GM21526 (cell line): Measurements from ENCODE around the gene CCL22.
"Not testable (repeated sequence)": the region's sequence is repeated elsewhere in the genome, so short reads cannot be mapped to it uniquely, and the experiment has no call there.

Source experiments
- ATAC-seq: cut with Tn5 transposase; IDR thresholded peaks from one replicate; pipeline ENCODE4 v1.9.1; 2021; ENCODE audit warnings: moderate library complexity; ENCODE audit not compliant: unreplicated experiment, low FRiP score

The CCL22 gene, protein sequence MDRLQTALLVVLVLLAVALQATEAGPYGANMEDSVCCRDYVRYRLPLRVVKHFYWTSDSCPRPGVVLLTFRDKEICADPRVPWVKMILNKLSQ

GRCh38 chr16:57358527-57359095, at the start of gene CCL22:
Gene CCL22 (plus strand): TSS chr16:57358783. CDS start chr16:57358817, 34 bp downstream.
- ATAC-seq = no peak

DNA sequence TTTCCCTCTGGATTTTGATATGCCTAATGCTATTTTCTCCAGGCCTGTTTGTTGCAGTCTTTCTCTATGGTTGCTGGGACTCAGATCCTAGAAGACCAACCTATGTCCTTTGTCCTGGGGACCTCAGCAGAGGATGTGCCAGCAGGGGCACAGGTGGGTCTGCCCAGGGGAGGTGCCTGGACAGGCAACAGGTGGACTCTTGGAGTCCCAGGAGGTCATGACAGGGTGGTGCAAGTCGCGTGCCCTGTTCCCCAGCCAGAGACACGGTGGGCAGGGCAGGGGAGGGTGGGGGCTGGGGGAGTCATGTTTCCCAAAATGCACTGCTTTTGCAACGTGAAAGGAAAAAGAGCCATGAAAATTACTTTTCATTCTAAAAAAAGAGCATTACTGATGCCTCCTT, 47.8 kb upstream of the CCL22 start:
- ATAC-seq = no peak

- ATAC-seq = no peak
Measured at GRCh38 chr16:57313509-57313908, 45.1 kb upstream of the CCL22 start.

GRCh38 chr16:57314161-57314785, 44.3 kb upstream of the CCL22 start:
- ATAC-seq = no peak

DNA sequence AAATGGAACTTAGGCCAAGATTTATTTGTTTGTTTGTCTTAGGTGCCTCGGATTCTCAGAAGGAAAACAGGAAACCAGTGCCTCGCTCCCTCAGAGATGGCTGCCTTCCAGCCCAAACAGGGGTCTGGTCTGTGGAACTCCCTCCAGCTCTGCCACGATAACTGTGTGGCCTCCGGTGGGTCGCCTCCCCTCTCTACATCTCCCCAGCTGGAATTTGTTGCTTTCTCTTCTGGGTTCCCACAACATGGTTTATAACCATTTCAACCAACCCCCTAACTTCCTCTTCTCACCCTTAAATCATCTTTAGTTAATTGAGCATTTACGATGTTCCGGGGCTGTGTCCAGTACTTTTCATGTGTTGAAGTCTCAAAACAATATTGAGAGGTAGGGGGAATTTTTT, 43.2 kb upstream of the CCL22 start:
- ATAC-seq = no peak

GRCh38 chr16:57316390-57317017, 42.1 kb upstream of the CCL22 start:
- no peak for ATAC-seq

- no peak for ATAC-seq
Measured at GRCh38 chr16:57318240-57318970, 40.2 kb upstream of the CCL22 start.

- ATAC-seq = no peak
Measured at GRCh38 chr16:57319646-57320045, 38.9 kb upstream of the CCL22 start.

DNA sequence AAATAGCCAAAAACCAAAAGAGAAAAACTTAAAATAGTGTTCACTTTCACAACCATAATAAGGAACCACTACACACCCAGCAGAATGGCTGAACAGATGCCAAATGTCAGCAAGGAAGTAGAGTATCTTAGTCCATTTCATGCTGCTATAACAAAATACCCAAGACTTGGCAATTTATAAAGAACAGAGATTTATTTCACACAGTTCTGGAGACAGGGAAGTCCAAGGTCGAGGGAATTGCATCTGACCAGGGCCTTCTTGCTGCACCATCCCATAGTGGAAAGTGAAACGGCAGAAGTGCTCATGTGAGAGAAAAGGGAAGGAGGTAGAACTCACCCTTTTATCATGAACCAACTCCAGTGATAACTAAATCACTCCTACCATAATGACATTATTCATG, 33.8 kb upstream of the CCL22 start:
- ATAC-seq = no peak

GRCh38 chr16:57325458-57325857, 33.1 kb upstream of the CCL22 start:
- ATAC-seq = no peak

GRCh38 chr16:57329718-57330327, 28.8 kb upstream of the CCL22 start:
- ATAC-seq = no peak

GRCh38 chr16:57331355-57331754, 27.2 kb upstream of the CCL22 start:
- no peak for ATAC-seq

GRCh38 chr16:57333402-57333801, 25.2 kb upstream of the CCL22 start:
- no peak for ATAC-seq

- ATAC-seq = no peak
Measured at GRCh38 chr16:57335366-57335765, 23.2 kb upstream of the CCL22 start.

DNA sequence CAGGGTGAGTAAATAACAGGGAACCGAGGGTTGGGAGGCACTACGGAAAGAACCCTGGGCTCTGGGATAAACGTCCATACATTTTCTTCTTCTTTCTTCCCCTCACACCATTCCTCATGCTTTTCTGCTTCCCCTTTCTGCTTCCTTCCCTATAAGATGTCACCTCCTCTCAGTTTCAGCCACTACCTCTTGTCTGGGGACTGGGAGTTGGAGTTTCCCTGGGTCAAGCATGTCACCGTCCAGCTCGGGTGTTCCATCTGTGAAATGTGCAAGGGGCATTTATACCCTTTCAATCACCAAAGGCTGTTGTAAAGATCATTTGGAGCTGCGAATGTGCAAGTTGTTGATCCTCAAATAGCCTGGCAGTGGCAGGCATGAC, 17.5 kb upstream of the CCL22 start:
- ATAC-seq = no peak

DNA sequence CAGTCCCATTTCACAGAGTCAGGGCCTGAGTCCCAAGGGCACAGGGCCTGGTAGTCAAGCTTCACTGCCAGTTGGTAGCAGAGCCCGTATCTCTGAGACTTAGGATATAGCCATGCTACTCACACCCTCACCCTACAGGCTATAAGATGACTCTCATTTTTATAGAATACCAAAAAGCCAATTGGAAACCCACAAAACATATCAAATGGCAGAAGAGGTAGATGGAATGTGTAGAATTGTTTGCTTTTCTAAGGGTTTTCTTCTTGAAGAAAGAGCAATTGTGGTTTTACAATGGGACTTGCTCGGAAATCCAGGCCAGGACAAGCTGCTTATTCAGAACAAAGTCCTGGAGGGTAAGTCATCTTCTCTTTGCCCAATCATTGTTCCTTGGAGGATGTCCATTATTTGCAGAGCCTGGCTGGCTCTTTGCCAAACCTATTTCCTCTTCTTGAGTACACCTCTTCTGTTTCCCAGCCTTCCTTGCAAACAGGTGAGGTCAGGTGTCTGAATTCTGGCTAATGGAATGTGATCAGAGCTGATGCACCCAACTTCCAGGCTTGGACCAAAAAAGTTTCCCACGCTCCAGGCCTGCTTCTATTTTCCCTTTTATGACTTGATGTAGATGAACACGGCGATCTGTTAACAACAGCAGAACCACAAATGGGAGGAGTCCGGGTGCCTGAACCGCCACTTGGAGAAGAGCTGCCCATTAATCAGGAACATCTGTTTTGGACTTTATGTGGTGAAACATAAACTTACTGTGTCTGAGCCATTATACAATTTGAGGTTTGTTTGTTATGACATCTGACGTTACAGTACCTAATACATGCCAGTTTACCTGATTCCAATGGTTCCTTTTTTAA, 16.9 kb upstream of the CCL22 start:
- ATAC-seq = no peak

DNA sequence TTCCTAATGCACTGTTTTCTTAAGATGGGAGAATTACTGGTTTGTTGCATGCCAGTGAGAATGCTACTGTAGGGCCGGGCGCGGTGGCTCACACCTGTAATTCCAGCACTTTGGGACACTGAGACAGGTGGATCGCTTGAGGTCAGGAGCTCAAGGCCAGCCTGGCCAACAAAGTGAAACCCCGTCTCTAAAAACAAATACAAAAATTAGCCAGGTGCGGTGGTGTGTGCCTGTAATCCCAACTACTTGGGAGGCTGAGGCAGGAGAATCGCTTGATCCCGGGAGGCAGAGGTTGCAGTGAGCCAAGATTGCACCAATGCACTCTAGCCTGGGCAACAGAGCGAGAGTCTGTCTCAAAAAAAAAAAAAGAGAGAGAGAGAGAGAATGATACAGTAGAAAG, 16.0 kb upstream of the CCL22 start:
- ATAC-seq = not testable (repeated sequence)

DNA sequence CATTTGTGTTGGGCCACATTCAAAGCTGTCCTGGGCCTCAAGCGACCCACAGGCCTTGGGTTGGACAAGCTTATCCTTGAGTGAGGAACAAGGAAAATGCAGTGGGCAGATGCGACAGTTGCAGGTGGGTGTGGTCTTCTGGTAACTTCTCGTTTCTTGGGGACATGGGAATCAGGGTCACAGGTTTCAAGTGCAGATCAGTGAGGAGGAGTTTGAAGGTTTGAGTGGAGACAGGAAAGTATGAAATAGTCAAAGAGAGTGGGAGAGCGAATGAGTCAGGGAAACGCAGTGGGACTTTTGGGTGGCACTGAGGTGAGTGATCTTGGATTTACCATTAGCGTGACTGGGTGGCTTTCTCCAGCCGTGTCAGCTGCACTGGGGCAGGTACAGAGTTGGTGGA, 15.4 kb upstream of the CCL22 start:
- no peak for ATAC-seq

- not testable (repeated sequence) for ATAC-seq
Measured at GRCh38 chr16:57344094-57344493, 14.5 kb upstream of the CCL22 start.

DNA sequence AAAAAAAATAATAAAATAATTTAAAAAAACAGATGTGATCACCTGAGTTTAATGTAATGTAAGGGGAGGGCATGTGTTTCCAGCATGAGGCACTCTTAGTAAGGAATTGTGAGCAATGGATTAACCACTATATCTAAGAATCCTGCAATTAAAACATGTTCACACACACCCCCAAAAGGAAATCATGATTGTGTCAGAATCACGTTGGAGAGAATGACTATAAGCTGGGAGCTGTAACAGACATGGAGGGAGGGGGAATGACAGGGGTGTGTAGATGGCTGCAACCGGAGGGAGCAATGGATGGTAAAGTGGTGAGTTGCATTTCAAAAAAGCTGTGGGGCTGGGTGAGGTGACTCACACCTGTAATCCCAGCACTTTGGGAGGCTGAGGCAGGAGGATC, 13.6 kb upstream of the CCL22 start:
- ATAC-seq = no peak
